Esophagus muscularis mucosa (tissue), 4 donors: ENCODE measurements around the gene MLLT11.

Experiments
- EP300 ChIP-seq: sonication (generic); formaldehyde crosslinking; IDR thresholded peaks from one replicate; pipeline ENCODE4 v1.6.1; 2017; ENCODE audit warnings: antibody characterized with exemption
- POLR2A ChIP-seq: fragments of 450-650 bp; IDR thresholded peaks from one replicate; pipeline ENCODE4 v1.6.1; 2017; ENCODE audit warnings: antibody characterized with exemption, moderate library complexity, mild to moderate bottlenecking, low read depth
- POLR2AphosphoS5 ChIP-seq, 2 donors: sonication (generic); formaldehyde crosslinking; IDR thresholded peaks; one replicate each; pipeline ENCODE4 v1.6.1; 2017; ENCODE audit warnings: antibody characterized with exemption in 2 of 2
- TF ChIP-seq, protein P1 (sequence below), 3 experiments: fragments of 200-600 bp in 2 of 3; fragments of 450-650 bp in 1 of 3; sonication (generic) in 2 of 3; IDR thresholded peaks; one replicate each; pipeline ENCODE4 v1.5.1; 2017 to 2019; ENCODE audit warnings: antibody characterized with exemption in 3 of 3, mild to moderate bottlenecking in 2 of 3, moderate library complexity in 1 of 3

DNA sequence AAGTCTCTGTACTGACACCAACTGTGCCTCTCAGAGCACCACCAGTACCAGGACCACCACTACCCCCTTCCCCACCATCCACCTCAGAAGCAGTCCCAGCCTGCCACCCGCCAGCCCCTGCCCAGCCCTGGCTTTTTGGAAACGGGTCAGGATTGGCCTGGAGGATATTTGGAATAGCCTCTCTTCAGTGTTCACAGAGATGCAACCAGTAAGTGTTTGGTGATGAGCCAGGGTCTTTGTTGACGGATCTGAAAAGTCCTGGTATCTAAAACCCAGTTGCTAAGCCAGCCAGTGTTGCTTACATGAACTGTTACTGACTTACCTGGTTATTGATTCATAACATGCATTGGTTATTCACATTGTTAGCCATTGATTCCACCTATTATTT, 11.6 kb upstream of the MLLT11 start:
- no peak for TF ChIP-seq POLR2A
- no peak for TF ChIP-seq EP300
- TF ChIP-seq, protein P1, sequence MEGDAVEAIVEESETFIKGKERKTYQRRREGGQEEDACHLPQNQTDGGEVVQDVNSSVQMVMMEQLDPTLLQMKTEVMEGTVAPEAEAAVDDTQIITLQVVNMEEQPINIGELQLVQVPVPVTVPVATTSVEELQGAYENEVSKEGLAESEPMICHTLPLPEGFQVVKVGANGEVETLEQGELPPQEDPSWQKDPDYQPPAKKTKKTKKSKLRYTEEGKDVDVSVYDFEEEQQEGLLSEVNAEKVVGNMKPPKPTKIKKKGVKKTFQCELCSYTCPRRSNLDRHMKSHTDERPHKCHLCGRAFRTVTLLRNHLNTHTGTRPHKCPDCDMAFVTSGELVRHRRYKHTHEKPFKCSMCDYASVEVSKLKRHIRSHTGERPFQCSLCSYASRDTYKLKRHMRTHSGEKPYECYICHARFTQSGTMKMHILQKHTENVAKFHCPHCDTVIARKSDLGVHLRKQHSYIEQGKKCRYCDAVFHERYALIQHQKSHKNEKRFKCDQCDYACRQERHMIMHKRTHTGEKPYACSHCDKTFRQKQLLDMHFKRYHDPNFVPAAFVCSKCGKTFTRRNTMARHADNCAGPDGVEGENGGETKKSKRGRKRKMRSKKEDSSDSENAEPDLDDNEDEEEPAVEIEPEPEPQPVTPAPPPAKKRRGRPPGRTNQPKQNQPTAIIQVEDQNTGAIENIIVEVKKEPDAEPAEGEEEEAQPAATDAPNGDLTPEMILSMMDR (IDR thresholded peaks at IDR 0.05) = peak in 2 of 3 experiments; percentile 44 to 53
- TF ChIP-seq POLR2AphosphoS5 (IDR thresholded peaks at IDR 0.05) = peak in 1 of 2 donors; percentile 18
